HG03159 (cell line): ENCODE results near the gene CDS1.
"Not testable (repeated sequence)": the region's sequence is repeated elsewhere in the genome, so short reads cannot be mapped to it uniquely, and the experiment has no call there.

Experiments
- ATAC-seq: cut with Tn5 transposase; IDR thresholded peaks from one replicate; pipeline ENCODE4 v1.9.1; 2021; ENCODE audit warnings: mild to moderate bottlenecking, moderate library complexity; ENCODE audit not compliant: unreplicated experiment

The CDS1 gene

DNA sequence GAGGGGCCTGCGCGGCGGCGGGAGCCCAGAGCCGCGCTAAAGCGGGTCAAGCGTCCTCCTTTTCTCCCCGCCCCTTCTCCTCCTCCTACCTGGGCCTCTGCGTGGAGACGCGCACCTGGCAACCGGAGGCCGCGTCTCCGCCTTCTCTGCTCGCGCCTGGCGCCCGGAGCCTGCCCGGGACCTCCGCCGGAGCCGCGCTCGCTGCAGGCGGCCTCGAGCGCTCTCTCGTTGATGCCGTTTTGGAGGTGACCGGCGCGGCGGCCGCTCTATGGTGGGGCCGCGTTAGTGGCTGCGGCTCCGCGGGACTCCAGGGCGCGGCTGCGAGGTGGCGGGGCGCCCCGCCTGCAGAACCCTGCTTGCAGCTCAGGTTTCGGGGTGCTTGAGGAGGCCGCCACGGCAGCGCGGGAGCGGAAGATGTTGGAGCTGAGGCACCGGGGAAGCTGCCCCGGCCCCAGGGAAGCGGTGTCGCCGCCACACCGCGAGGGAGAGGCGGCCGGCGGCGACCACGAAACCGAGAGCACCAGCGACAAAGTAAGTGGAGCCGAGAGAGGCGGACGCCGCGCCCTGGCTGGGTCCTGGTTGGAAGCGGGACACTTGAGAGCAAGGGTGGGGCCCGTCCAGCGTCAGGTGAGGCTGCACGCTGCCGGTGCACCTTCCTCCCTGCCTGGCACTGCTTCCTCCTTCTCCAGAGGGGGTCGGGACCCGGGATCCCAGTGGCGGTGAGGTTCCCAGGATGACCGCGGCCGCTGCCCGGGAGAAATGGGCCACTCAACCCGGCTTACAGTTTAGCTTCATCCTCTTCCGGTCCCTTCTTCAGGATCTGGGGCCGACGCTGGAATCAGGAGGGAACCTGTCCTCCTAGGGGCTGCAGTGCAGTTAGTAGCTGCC, at the start of gene CDS1:
Gene CDS1, plus strand, starts transcription at position 140 of the 888 bp plus-strand sequence. Its CDS starts 275 bp downstream, at position 415.
- peak; percentile 38 for ATAC-seq

- no peak for ATAC-seq
Observed at GRCh38 chr4:84535901-84536300, 47.0 kb upstream of the CDS1 start.

DNA sequence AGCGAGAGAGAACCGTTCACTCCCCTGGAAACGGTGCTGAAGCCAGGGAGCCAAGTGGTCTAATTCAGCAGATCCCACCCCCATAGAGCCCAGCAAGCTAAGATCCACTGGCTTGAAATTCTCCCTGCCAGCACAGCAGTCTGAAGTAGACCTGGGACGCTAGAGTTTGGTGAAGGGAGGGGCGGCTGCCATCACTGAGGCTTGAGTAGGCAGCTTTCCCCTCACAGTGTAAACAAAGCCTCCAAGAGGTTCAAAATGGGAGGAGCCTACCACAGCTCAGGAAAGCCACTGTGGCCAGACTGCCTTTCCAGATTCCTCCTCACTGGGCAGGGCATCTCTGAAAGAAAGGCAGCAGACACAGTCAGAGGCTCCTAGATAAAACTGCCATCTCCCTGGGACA, 37.8 kb upstream of the CDS1 start:
- ATAC-seq, result no peak

GRCh38 chr4:84547211-84547610, 35.7 kb upstream of the CDS1 start:
- ATAC-seq, result no peak

DNA sequence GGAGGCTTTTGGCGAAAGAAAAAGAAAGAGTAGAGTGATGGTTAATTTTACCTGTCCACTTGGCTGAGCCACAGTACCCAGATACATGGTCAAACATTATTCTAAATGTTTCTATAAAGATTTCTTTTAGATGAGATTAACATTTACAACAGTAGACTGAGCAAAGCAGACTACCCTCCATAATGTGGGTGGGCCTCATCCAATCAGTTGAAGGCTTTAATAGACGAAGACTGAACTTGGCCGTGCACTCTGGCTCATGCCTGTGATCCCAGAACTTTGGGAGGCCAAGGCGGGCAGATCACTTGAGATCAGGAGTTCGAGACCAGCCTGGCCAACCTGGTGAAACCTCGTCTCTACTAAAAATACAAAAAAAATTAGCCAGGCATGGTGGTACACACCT, 33.7 kb upstream of the CDS1 start:
- not testable (repeated sequence) for ATAC-seq

DNA sequence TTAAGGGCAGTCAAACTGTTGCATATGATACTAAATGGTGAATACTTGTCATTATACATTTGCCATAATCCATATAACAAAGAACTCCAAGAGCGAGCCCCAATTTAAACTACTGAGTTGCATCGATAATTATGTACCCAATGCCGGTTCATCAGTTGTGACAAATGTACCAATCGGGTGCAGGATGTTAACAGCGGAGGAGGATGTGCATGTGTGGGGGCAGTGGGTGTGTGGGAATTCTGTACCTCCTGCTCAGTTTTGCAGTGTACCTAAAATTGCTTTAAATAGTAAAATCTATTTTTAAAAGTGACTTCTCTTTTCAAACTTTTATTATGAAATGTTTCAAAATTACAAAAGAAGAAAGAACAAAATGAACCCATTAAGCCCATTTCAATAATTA, 20.8 kb upstream of the CDS1 start:
- no peak for ATAC-seq

GRCh38 chr4:84563002-84563401, 19.9 kb upstream of the CDS1 start:
- ATAC-seq, result no peak

- ATAC-seq, result no peak
Observed at GRCh38 chr4:84565951-84566350, 17.0 kb upstream of the CDS1 start.

DNA sequence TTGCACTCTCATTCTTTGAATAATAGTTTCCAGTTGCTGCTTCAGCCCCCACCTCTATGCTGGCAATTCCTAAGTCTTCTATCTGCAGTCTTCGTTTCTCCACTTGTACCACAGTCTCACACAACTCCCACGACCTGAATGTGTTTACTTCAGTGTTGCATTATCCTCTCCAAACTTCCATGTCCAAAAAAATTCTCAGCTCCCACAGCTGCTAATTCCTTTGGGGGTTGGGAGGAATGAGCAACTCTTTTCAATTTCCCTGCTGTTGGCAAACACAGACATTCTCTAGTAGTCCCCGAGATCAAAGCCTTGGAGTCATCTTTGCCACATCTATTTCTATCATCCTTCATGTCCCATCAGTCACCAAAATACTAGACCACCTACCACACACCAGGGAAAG, 14.4 kb upstream of the CDS1 start:
- no peak for ATAC-seq

GRCh38 chr4:84569009-84569408, 13.9 kb upstream of the CDS1 start:
- ATAC-seq, result no peak

DNA sequence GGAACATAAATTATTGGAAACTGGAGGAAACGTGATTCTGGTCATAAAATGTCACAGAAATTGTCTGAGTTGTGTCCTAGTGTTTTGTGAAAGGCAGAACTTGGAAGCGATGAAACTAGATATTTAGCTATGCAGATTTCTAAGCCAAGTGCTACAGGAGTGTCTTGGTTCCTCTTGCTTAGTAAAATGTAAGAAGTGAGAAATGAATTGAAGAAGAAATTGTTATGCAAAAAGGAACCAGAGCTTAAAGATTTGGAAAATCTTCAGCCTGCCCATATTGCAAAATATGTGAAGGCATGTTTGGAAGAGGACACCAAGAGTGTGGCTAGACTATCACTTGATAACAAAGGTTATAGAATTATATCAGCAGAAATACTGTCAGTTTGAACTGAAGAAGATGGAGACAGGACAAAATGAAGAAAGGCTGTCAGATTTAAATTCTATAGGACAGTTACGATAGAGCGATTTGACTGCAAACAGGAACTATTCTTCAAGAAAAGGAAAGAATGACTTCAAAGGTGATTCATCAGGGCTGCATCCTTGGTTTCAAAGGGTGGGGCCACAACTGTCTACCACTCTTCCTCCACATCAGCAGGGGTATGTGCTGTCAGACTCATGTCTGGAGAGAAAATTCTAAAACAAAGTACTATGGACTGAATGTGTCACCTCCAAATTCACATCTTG, 9.4 kb upstream of the CDS1 start:
- no peak for ATAC-seq

- ATAC-seq, result no peak
Observed at GRCh38 chr4:84574069-84574720, 8.7 kb upstream of the CDS1 start.

GRCh38 chr4:84578540-84579402, 4.2 kb upstream of the CDS1 start:
- ATAC-seq, result no peak

DNA sequence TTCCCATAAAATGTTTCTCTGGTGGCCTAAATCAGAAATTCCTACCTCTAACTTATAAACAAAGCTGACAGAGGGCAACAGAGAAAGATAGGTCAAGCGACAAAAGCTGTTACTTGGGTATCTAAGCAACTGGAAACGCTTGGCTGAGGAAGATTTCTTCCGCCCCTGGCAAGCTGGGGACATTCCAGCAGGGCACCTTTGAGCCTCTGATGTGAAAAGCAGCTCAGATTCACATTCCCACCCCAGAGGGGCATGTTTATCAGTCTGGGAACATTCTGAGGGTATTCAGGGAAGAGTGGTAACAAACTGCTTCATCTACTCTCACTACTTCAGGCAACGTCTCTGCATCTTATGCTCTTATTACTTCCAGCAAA, 3.5 kb upstream of the CDS1 start:
- no peak for ATAC-seq

GRCh38 chr4:84582302-84582987, 482 bp upstream of the CDS1 start:
- peak; percentile 78 for ATAC-seq

DNA sequence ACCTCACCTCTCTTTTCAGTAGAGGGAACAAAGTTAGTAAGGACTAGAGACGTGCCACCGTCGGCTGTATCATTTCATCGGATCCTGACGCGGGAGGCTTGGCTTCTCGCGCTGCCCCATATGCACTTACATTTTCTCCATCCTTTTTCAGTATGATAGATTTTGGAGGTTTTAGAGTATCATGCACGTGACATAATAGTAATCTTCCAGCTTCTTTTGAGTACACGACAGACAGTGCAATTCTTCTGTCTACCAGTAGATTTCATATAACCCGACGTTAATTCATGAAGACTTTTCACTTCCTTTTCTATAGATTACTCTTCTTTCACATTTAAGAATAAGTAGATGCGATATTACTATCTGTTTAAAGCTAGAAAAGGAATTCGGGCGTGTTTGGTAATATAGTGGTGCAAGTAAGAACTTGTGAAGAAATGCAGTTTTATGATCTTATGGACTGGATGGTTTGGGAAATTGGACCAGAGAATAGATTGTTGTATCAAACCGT, 1.0 kb downstream of the CDS1 start:
- peak; percentile 35 for ATAC-seq

DNA sequence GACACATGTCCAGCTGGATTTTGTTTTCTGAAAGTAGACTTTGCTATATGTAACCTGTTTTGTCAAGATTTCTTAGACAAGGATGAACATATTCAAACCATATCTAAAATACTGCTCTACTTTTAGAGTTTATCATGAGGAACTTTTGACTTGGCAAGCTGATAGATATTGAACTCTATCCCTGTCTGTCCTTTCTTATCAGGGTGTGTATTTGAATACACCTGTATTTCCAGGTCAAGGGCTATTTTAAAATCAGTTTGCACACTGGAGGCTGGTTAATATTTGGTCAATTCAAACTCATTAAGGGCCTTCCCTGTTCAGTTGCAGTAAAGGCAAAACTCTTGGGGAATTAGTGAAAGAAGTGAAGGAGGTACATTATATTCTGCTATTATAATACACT, 2.3 kb downstream of the CDS1 start:
- ATAC-seq, result no peak

DNA sequence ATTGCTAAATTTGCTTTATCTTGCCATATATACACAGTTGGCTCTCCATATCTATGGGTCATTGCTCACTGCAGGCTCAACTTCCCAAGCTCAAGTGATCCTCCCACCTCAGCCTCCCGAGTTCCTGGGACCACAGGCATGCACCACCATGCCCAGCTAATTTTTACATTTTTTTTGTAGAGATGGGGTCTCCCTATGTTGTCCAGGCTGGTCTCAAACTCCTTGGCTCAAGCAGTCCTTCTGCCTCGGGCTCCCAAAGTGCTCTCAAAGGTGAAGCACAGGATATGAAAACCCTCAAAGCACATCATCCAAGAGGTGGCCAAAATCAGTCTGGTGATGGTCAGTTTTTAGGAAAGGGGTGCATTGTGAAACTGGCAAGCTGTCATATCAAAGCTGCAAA, 11.8 kb downstream of the CDS1 start:
- no peak for ATAC-seq

- no peak for ATAC-seq
Observed at GRCh38 chr4:84596826-84597225, 13.9 kb downstream of the CDS1 start.

GRCh38 chr4:84597450-84597849, 14.5 kb downstream of the CDS1 start:
- no peak for ATAC-seq
